HG03175 (cell line): ENCODE data around the gene ELF1.
A peak's percentile ranks its signal among the peaks of the same experiment; 100 is the strongest.

Source experiments
- ATAC-seq: cut with Tn5 transposase; IDR thresholded peaks from one replicate; pipeline ENCODE4 v1.9.1; 2021; ENCODE audit warnings: mild to moderate bottlenecking, moderate library complexity; ENCODE audit not compliant: unreplicated experiment

The ELF1 gene

GRCh38 chr13:41019011-41019487 lies at the start of gene ELF1:
ELF1 (minus strand) TSS chr13:41019316; CDS start chr13:40982054, 37,262 bp downstream.
- peak; percentile 94 for ATAC-seq

- no peak for ATAC-seq
Measured at GRCh38 chr13:41065078-41065477, 46.0 kb upstream of the ELF1 start.

- ATAC-seq = no peak
Measured at GRCh38 chr13:41064493-41064892, 45.4 kb upstream of the ELF1 start.

- peak; percentile 34 for ATAC-seq
Measured at GRCh38 chr13:41061914-41062837, 43.1 kb upstream of the ELF1 start.

- ATAC-seq = peak; percentile 80
Measured at GRCh38 chr13:41061075-41061913, 42.2 kb upstream of the ELF1 start, which contains the start of gene WBP4. WBP4 (plus strand) TSS chr13:41061509; CDS start chr13:41061674, 165 bp downstream.

GRCh38 chr13:41060724-41061074 lies 41.6 kb upstream of the ELF1 start:
- ATAC-seq = peak; percentile 33

- peak; percentile 40 for ATAC-seq
Measured at GRCh38 chr13:41060082-41060723, 41.1 kb upstream of the ELF1 start.

- no peak for ATAC-seq
Measured at GRCh38 chr13:41059456-41060081, 40.5 kb upstream of the ELF1 start.

GRCh38 chr13:41058295-41059070 lies 39.4 kb upstream of the ELF1 start:
- no peak for ATAC-seq

GRCh38 chr13:41056826-41057711 lies 38.0 kb upstream of the ELF1 start:
- no peak for ATAC-seq

GRCh38 chr13:41056194-41056593 lies 37.1 kb upstream of the ELF1 start:
- ATAC-seq = no peak

- no peak for ATAC-seq
Measured at GRCh38 chr13:41054919-41055619, 36.0 kb upstream of the ELF1 start.

- ATAC-seq = no peak
Measured at GRCh38 chr13:41054212-41054877, 35.2 kb upstream of the ELF1 start.

- peak; percentile 94 for ATAC-seq
Measured at GRCh38 chr13:41053384-41053826, 34.3 kb upstream of the ELF1 start.

- ATAC-seq = no peak
Measured at GRCh38 chr13:41052441-41052840, 33.3 kb upstream of the ELF1 start.

- ATAC-seq = no peak
Measured at GRCh38 chr13:41049480-41050440, 30.6 kb upstream of the ELF1 start.
